GM20000 (cell line): ENCODE measurements around the gene HSPG2.
"Not testable (repeated sequence)": the region's sequence is repeated elsewhere in the genome, so short reads cannot be mapped to it uniquely, and the experiment has no call there.

Source experiments
- DNase-seq: peaks from one replicate; pipeline ENCODE4 v3.0.0; 2012; ENCODE audit warnings: low spot score
- TF ChIP-seq, protein P1 (sequence below): IDR thresholded peaks from 2 replicates; pipeline ENCODE4 v1.5.1; 2012; ENCODE audit warnings: mild to moderate bottlenecking, control low read depth; ENCODE audit errors: extremely low read depth, missing control alignments

The HSPG2 gene

DNA sequence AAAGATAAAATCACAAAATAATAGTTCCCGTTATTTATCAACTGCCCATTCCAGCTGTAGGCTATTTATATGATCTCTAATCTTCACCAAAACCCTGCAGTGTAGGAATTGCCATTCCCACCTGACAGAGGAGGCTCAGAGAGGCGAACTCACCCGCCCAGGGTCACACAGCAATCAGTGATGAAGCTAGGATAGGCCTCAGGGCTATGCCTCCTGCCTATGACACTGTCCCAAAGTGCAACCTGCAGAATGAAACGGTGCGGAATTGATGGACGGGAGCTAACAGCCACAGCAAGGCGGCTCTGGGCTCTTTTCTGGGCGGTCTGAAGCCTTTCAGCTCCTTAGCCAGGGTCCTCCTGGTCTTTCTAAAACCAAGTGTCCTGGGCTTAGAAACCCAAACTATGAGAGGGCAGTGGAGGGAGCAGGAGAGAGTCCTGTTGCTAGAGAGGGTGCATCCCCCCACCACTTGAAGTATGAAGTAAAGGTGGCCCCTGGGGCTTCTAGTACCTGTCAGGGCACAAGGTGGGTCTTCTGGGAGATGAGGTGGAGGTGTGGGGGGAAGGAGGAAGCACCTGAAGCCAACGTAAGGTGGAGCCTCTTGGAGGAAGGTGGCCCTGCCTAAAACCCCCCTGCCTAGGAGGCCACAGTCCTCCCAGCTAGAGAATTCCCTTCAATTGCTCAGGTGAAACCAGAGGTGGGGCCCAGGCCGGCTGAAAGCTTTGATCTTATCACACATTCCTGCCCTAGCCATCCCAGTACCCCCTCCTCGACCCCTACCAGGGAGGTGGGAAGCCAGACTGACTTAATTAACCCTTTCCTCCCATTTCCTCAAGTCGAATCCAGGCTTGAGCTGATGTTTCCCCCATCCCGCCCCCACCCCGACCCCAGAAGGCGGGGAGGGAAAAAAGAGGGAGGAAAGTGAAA, 14.8 kb downstream of the HSPG2 start:
- DNase-seq: no peak
- TF ChIP-seq, protein P1, sequence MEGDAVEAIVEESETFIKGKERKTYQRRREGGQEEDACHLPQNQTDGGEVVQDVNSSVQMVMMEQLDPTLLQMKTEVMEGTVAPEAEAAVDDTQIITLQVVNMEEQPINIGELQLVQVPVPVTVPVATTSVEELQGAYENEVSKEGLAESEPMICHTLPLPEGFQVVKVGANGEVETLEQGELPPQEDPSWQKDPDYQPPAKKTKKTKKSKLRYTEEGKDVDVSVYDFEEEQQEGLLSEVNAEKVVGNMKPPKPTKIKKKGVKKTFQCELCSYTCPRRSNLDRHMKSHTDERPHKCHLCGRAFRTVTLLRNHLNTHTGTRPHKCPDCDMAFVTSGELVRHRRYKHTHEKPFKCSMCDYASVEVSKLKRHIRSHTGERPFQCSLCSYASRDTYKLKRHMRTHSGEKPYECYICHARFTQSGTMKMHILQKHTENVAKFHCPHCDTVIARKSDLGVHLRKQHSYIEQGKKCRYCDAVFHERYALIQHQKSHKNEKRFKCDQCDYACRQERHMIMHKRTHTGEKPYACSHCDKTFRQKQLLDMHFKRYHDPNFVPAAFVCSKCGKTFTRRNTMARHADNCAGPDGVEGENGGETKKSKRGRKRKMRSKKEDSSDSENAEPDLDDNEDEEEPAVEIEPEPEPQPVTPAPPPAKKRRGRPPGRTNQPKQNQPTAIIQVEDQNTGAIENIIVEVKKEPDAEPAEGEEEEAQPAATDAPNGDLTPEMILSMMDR: no peak

GRCh38 chr1:21921100-21921875, 15.8 kb downstream of the HSPG2 start:
- TF ChIP-seq, protein P1: no peak
- no peak for DNase-seq

- TF ChIP-seq, protein P1: no peak
- no peak for DNase-seq
These were observed 17.6 kb downstream of the HSPG2 start for GRCh38 chr1:21919520-21919919.

DNA sequence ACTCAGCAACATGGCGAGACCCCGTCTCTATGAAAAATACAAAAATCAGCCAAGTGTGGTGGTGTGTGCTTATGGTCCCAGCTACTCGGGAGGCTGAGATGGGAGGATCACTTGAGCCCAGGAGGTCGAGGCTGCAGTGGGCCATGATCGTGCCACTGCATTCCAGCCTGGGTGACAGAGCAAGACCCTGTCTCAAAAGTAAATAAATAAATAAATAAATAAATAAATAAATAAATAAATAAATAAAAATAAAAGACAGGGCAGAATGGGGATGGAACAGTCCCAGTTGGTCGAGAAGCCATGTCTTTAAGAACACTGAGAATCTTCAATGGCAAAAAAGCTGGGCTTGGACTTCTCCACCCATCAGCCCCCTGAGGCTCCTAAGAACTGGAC, 19.9 kb downstream of the HSPG2 start:
- not testable (repeated sequence) for DNase-seq

DNA sequence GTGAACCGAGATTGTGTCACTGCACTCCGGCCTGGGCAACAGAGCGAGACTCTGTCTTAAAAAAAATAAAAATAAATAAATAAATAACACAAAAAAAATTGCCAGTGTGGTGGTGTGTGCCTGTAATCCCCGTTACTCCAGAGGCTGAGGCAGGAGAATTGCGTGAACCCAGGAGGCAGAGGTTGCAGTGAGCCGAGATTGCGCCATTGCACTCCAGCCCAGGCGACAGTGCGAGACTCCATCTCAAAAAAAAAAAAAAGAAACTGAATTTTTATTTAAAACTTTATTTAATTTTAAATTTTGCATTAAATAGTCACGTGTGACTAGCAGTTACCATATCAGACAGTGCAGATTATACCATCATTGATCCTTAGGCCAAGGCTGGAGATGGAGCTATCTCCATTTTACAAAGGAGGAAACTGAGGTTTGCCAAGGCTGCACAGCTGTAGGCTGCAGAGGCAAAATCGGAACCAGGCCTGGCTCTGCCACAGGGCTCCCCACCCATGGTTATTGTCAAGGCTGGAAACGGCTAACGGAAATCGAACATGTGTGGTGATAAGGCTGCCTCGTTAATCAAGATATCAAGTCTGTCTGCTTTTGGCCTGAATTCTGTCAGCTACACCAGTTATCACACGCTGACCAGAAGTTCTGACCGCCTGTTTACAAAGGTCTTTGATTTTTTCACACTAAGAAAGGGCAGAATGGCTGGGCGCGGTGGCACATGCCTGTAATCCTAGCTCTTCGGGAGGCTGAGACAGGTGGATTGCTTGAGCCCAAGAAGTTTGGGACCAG, 20.5 kb downstream of the HSPG2 start:
- TF ChIP-seq, protein P1: no peak
- DNase-seq: no peak

GRCh38 chr1:21914880-21915640, 22.1 kb downstream of the HSPG2 start:
- TF ChIP-seq, protein P1: no peak

DNA sequence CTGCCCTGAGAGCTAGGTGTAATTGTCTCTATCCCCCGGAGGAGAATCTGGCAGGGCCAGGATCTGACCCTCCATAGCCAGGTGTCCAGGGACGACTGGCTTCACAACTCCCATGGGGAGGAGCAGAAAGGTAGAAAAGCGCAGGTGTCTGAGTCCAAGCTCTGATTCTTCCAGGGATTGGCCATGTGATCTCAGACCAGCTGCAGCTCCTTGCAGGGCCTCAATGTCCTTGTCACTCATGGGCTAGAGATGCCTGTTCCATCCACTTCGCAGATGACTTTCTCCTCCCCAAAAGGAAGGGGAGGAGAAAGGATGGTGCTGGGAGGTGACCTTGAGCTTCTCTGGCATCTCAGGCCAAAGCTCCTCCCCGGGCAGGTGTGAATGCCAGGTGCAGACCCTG, 22.7 kb downstream of the HSPG2 start:
- TF ChIP-seq, protein P1: no peak
- no peak for DNase-seq

More at GRCh38 chr1:21914880-21915640, 22.1 kb downstream of the HSPG2 start:
- no peak for DNase-seq
